Measurements from ENCODE around the gene GPR45. TPM values are rescaled to one million over a fixed set of nuclear protein-coding genes. Genes with fewer than 3 reads are reported as not detected.

Gene GPR45
- total RNA-seq, 3 donors from 2014 or later = not detected

GRCh38 chr2:105288133-105288532 is 46.6 kb downstream of the GPR45 start:
- Histone ChIP-seq H3K4me3 (no peak overlapping the region), H3K27me3 (no peaks in the 10 kb centered on the region), H3K36me3 (no peaks in the 10 kb centered on the region), H3K4me1 (no peaks in the 10 kb centered on the region), H3K9me3 (no peaks in the 10 kb centered on the region), H3K27ac (no peak overlapping the region)
- no peak for DNase-seq (ENCODE audit: low spot score in 2 of 2)
- intact Hi-C loops (cut with DNase I; ENCODE audit: low total_unique reads) = no loop called here
- TF ChIP-seq, protein P1, sequence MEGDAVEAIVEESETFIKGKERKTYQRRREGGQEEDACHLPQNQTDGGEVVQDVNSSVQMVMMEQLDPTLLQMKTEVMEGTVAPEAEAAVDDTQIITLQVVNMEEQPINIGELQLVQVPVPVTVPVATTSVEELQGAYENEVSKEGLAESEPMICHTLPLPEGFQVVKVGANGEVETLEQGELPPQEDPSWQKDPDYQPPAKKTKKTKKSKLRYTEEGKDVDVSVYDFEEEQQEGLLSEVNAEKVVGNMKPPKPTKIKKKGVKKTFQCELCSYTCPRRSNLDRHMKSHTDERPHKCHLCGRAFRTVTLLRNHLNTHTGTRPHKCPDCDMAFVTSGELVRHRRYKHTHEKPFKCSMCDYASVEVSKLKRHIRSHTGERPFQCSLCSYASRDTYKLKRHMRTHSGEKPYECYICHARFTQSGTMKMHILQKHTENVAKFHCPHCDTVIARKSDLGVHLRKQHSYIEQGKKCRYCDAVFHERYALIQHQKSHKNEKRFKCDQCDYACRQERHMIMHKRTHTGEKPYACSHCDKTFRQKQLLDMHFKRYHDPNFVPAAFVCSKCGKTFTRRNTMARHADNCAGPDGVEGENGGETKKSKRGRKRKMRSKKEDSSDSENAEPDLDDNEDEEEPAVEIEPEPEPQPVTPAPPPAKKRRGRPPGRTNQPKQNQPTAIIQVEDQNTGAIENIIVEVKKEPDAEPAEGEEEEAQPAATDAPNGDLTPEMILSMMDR (IDR thresholded peaks at IDR 0.05) = no peak
- TF ChIP-seq POLR2A (IDR thresholded peaks at IDR 0.05) (no peak), POLR2AphosphoS5 (IDR thresholded peaks at IDR 0.05) (no peak)

DNA sequence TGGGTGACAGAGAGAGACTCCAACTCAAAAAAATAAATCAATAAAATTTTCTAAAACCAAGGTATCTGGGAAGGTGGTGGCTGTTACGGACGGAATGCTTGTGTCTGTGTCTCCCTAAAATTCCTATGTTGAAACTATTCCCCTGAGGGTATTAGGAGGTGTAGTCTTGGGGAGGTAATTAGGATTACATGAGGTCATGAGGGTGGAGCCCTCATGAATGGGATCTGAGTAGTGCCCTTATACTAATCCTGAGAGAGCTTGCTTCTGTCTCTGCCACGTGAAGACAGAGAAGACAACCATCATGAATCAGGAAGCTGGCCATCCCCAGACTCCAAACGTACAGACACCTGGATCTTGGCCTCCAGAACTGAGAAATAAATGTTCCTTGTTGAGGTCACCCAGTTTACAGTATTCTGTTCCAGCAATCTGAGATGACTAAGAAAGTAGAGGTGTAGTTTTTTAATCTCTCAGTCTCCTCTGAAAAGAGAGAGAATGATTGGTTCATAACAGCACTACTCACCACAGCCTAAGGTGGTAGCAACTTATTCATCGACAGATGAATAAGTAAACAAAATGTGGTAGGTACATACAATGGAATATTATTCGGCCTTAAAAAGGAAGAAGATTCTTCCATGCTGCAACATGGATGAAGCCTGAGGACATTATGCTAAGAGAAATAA is 49.6 kb downstream of the GPR45 start:
- Histone ChIP-seq H3K36me3 (no peaks in the 10 kb centered on the region), H3K4me3 (no peak overlapping the region), H3K9me3 (no peaks in the 10 kb centered on the region), H3K27ac (no peak overlapping the region), H3K4me1 (no peaks in the 10 kb centered on the region), H3K27me3 (no peaks in the 10 kb centered on the region)
- intact Hi-C loops (cut with DNase I; ENCODE audit: low total_unique reads) = no loop called here
- TF ChIP-seq, protein P1 (IDR thresholded peaks at IDR 0.05) = no peak
- TF ChIP-seq POLR2A (IDR thresholded peaks at IDR 0.05) (no peak), POLR2AphosphoS5 (IDR thresholded peaks at IDR 0.05) (no peak)
- no peak for DNase-seq (ENCODE audit: low spot score in 2 of 2)

GRCh38 chr2:105291981-105292380 is 50.4 kb downstream of the GPR45 start:
- Histone ChIP-seq H3K27ac (no peak overlapping the region), H3K4me3 (no peak overlapping the region), H3K9me3 (no peaks in the 10 kb centered on the region), H3K27me3 (no peaks in the 10 kb centered on the region), H3K4me1 (no peaks in the 10 kb centered on the region), H3K36me3 (no peaks in the 10 kb centered on the region)
- no peak for DNase-seq (ENCODE audit: low spot score in 2 of 2)
- TF ChIP-seq POLR2AphosphoS5 (IDR thresholded peaks at IDR 0.05) (no peak), POLR2A (IDR thresholded peaks at IDR 0.05) (no peak)
- TF ChIP-seq, protein P1 (IDR thresholded peaks at IDR 0.05) = no peak
- intact Hi-C loops (cut with DNase I; ENCODE audit: low total_unique reads) = no loop called here

Other genes starting within 250 kb of the GPR45 start
- 10 to 100 TPM; 14.1 to 26.3 (median 18.0) TPM for gene MRPS9, start 203.7 kb upstream of the GPR45 start, total RNA-seq
- gene TGFBRAP1, start 88.0 kb downstream of the GPR45 start, total RNA-seq = 10 to 100 TPM; 24.6 to 29.8 (median 28.5) TPM
- 10 to 100 TPM; 20.0 to 31.6 (median 23.0) TPM for gene C2orf49, start 95.8 kb downstream of the GPR45 start, total RNA-seq
- gene FHL2, start 157.3 kb downstream of the GPR45 start, total RNA-seq = 100 to 1,000 TPM in 1 of 3 donors, 10 to 100 TPM in 2; 20.0 to 128 (median 98.2) TPM

Data from breast epithelium (tissue), 4 donors.